ENCODE data around the gene IWS1. TPM values are rescaled to one million over a fixed set of nuclear protein-coding genes. Genes with fewer than 3 reads are reported as not detected.

The IWS1 gene
- total and polyA plus RNA-seq, 4 donors, result 20.3 to 64.5 (median 32.6) TPM

DNA sequence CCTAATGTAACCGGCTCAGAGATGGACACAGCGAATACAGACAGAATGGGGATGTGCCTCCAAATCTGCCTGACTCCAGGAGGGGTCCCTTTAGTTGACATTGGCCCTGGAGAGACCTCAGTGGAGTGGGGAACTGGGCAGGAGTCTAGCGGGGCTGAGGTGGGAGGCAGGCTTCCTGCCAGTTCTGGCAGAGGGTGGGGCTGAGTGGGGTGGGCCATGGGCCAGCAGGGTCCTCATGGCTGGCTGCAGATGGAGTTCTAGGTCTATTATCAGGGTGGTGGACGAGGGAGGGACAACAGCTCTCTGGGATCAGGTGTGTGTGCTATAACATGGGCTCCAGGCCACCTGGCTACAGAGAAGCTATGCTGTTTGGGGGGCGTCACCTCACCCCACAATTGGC, 86.9 kb downstream of the IWS1 start:
- ATAC-seq (ENCODE audit: insufficient read depth, low FRiP score) (no peak), DNase-seq (no peak)
- Histone ChIP-seq H3K4me3 (no peak overlapping the region), H3K4me1 (ENCODE audit: control insufficient read depth in 5 of 5, insufficient read depth in 5 of 5, low read length in 5 of 5) (no peaks in the 10 kb centered on the region), H3K9me3 (ENCODE audit: control insufficient read depth in 4 of 4, insufficient read depth in 3 of 4, low read length in 3 of 4) (peaks cover 0 to 7% (median 2%) of the 10 kb centered on the region in 4 donors), H3K27me3 (ENCODE audit: control insufficient read depth in 3 of 3, insufficient read depth in 3 of 3, low read length in 2 of 3) (no peaks in the 10 kb centered on the region), H3K36me3 (ENCODE audit: control insufficient read depth in 4 of 4, insufficient read depth in 4 of 4, low read length in 4 of 4) (no peaks in the 10 kb centered on the region), H3K27ac (ENCODE audit: low read depth in 1 of 2, low read length in 1 of 2) (no peak overlapping the region), H3K9ac (ENCODE audit: insufficient read depth in 1 of 2, low read length in 2 of 2) (no peak overlapping the region)
- TF ChIP-seq, protein P1, sequence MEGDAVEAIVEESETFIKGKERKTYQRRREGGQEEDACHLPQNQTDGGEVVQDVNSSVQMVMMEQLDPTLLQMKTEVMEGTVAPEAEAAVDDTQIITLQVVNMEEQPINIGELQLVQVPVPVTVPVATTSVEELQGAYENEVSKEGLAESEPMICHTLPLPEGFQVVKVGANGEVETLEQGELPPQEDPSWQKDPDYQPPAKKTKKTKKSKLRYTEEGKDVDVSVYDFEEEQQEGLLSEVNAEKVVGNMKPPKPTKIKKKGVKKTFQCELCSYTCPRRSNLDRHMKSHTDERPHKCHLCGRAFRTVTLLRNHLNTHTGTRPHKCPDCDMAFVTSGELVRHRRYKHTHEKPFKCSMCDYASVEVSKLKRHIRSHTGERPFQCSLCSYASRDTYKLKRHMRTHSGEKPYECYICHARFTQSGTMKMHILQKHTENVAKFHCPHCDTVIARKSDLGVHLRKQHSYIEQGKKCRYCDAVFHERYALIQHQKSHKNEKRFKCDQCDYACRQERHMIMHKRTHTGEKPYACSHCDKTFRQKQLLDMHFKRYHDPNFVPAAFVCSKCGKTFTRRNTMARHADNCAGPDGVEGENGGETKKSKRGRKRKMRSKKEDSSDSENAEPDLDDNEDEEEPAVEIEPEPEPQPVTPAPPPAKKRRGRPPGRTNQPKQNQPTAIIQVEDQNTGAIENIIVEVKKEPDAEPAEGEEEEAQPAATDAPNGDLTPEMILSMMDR (IDR thresholded peaks at IDR 0.05; ENCODE audit: control extremely low read depth, extremely low read depth), result no peak
- 80 to 90% methylated on average over 5 of the region's 5 CpGs for WGBS, 2 donors

DNA sequence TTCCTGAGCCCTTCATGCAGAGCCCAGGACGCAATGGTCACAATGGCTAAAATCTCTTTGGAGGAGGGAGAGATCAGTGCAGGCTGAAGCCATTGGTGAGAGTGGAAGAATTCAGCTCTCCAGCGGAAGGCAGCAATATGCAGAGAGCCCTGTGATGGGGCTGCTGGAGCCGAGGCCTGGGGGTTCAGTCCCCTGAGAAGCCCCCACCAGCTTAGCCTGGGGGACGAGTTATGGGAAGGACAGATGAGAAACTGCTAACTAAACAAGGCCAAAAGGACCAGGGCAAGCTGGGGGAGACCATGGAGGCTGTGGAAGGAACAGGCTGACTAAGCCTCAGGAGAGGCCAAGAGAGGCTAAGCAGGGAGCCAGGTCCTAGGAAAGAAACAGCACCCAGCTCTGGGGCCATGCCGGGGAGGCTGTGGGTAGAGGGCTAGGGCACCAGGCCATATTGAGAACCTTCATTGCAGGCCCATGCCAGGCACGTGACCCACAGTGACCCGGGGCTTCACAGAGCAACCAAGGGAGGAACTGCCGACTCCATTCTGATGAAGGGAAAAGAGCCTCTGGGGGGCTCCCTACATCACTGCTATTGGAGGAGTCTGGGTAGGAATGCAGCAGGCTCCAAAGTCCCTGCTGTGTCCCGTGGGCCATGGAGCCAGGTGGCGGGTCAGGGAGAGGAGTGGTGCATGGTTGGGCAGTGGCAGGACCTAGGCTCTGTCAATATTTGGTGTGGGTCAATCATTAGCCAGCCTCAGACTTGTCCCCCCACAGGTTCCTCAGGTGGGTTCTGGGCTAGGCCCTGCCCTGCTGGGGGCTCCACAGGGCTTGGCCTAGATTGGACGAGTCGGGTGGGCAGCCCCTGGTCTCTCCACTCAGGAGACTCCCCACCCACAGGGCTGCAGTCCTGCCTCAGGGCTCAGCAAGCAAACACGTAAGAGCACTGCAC, 88.2 kb downstream of the IWS1 start:
- no peaks in the 10 kb centered on the region for H3K36me3 ChIP-seq (ENCODE audit: control insufficient read depth in 4 of 4, insufficient read depth in 4 of 4, low read length in 4 of 4)
- no peak overlapping the region for H3K4me3 ChIP-seq
- peaks cover 0 to 7% (median 2%) of the 10 kb centered on the region in 4 donors for H3K9me3 ChIP-seq (ENCODE audit: control insufficient read depth in 4 of 4, insufficient read depth in 3 of 4, low read length in 3 of 4)
- ATAC-seq (ENCODE audit: insufficient read depth, low FRiP score) (no peak), DNase-seq (no peak)
- H3K9ac ChIP-seq (ENCODE audit: insufficient read depth in 1 of 2, low read length in 2 of 2), result no peak overlapping the region
- 79 to 90% methylated on average over 13 of the region's 13 CpGs for WGBS, 2 donors
- no peak overlapping the region for H3K27ac ChIP-seq (ENCODE audit: low read depth in 1 of 2, low read length in 1 of 2)
- no peaks in the 10 kb centered on the region for H3K4me1 ChIP-seq (ENCODE audit: control insufficient read depth in 5 of 5, insufficient read depth in 5 of 5, low read length in 5 of 5)
- no peaks in the 10 kb centered on the region for H3K27me3 ChIP-seq (ENCODE audit: control insufficient read depth in 3 of 3, insufficient read depth in 3 of 3, low read length in 2 of 3)
- TF ChIP-seq, protein P1 (IDR thresholded peaks at IDR 0.05; ENCODE audit: control extremely low read depth, extremely low read depth), result no peak

DNA sequence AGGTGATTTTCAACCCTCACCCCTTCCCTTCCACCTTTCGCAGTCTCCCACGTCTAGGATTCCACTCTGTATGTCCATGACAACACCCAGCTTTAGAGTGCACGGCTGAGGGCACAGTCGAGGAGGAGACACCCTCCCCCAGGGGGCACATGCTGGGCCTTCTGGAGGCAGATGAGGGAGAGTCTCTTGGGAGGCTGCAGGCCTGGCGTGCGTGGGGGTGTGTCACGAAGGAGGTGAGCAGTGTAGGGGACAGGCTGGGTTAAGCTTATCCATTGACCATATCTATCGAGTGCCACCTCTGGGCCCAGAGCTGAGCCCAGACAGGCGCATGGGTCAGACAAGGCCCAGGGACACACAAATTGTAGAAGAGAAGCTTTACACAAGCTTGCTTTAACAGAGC, 89.2 kb downstream of the IWS1 start:
- ATAC-seq (ENCODE audit: insufficient read depth, low FRiP score) (no peak), DNase-seq (no peak)
- Histone ChIP-seq H3K27me3 (ENCODE audit: control insufficient read depth in 3 of 3, insufficient read depth in 3 of 3, low read length in 2 of 3) (no peaks in the 10 kb centered on the region), H3K9me3 (ENCODE audit: control insufficient read depth in 4 of 4, insufficient read depth in 3 of 4, low read length in 3 of 4) (peaks cover 0 to 7% (median 2%) of the 10 kb centered on the region in 4 donors), H3K27ac (ENCODE audit: low read depth in 1 of 2, low read length in 1 of 2) (no peak overlapping the region), H3K9ac (ENCODE audit: insufficient read depth in 1 of 2, low read length in 2 of 2) (no peak overlapping the region), H3K4me1 (ENCODE audit: control insufficient read depth in 5 of 5, insufficient read depth in 5 of 5, low read length in 5 of 5) (no peaks in the 10 kb centered on the region), H3K36me3 (ENCODE audit: control insufficient read depth in 4 of 4, insufficient read depth in 4 of 4, low read length in 4 of 4) (no peaks in the 10 kb centered on the region), H3K4me3 (no peak overlapping the region)
- 91 to 95% methylated on average over 9 of the region's 9 CpGs for WGBS, 2 donors
- TF ChIP-seq, protein P1 (IDR thresholded peaks at IDR 0.05; ENCODE audit: control extremely low read depth, extremely low read depth), result no peak

Data from lung (tissue), 12 donors.